H1 (cell line): Measurements from ENCODE around the gene MAML3. TPM values are rescaled to one million over a fixed set of nuclear protein-coding genes. Genes with fewer than 3 reads are reported as not detected.

ENCODE experiments used
- CTCF ChIA-PET: fragments of 300-600 bp; sonication (Branson Sonifier 250); formaldehyde crosslinking; loops from one replicate; lab custom pipeline; 2021; ENCODE audit not compliant: partially characterized antibody; lab: Charles Lee
- POLR2A ChIA-PET: fragments of 300-600 bp; sonication (Branson Sonifier 250); formaldehyde crosslinking; loops from one replicate; lab custom pipeline; 2021; ENCODE audit warnings: inconsistent platforms; ENCODE audit not compliant: partially characterized antibody; lab: Charles Lee
- DNase-seq, 2 experiments: peaks; one replicate each; pipeline versions ENCODE4 v3.0.0 to v3.0.0-alpha.2; 2010 to 2022; ENCODE audit warnings: low spot score in 2 of 2, low read depth in 1 of 2, mixed read lengths in 1 of 2
- FAIRE-seq: peaks from 2 replicates; lab custom pipeline; 2011; peaks lifted over from hg19 to GRCh38; lab: Jason Lieb, UNC
- H2AFZ ChIP-seq: 2 replicates; pipeline ENCODE4 v1.8.1; 2012; ENCODE audit warnings: low read length, inconsistent platforms
- H2AK5ac ChIP-seq: 2 replicates; pipeline ENCODE4 v1.6.1; 2013; ENCODE audit warnings: low read depth, low read length
- H2BK120ac ChIP-seq: replicated peaks from 2 replicates; pipeline ENCODE3; 2013; ENCODE audit warnings: low read depth, low read length, inconsistent platforms
- H2BK12ac ChIP-seq: 2 replicates; pipeline ENCODE4 v1.6.1; 2013; ENCODE audit warnings: low read depth, low read length
- H2BK15ac ChIP-seq: 2 replicates; pipeline ENCODE4 v1.6.1; 2013; ENCODE audit warnings: low read length
- H2BK20ac ChIP-seq: 2 replicates; pipeline ENCODE4 v1.6.1; 2013; ENCODE audit warnings: low read length
- H2BK5ac ChIP-seq: 2 replicates; pipeline ENCODE4 v1.6.1; 2013; ENCODE audit warnings: low read depth, low read length
- H3K14ac ChIP-seq: 2 replicates; pipeline ENCODE4 v1.6.1; 2013; ENCODE audit warnings: inconsistent platforms; ENCODE audit not compliant: insufficient read length
- H3K18ac ChIP-seq: 2 replicates; pipeline ENCODE4 v1.6.1; 2013; ENCODE audit warnings: low read length; ENCODE audit errors: extremely low read depth
- H3K23ac ChIP-seq: 2 replicates; pipeline ENCODE4 v1.6.1; 2013; ENCODE audit warnings: inconsistent platforms; ENCODE audit not compliant: insufficient read length
- H3K23me2 ChIP-seq: 2 replicates; pipeline ENCODE4 v1.6.1; 2013; ENCODE audit warnings: low read depth, low read length
- H3K27ac ChIP-seq: 2 replicates; pipeline ENCODE4 v1.6.1; 2011; ENCODE audit warnings: low read depth, low read length, inconsistent platforms
- H3K27me3 ChIP-seq, 4 experiments: replicated peaks in 1 of 4; 1 replicate in 1 of 4; 2 replicates in 3 of 4; pipeline versions ENCODE4 v1.6.1 to v1.8.1; 2011 to 2013; ENCODE audit warnings: low read length in 3 of 4, mild to moderate bottlenecking in 3 of 4, inconsistent platforms in 2 of 4, mixed read lengths in 2 of 4, moderate library complexity in 1 of 4; ENCODE audit not compliant: control insufficient read depth in 3 of 4, insufficient read depth in 3 of 4; ENCODE audit errors: extremely low read depth in 1 of 4
- H3K36me3 ChIP-seq, 4 experiments: 2 replicates each; pipeline versions ENCODE4 v1.6.1 to v1.8.1; 2011 to 2013; ENCODE audit warnings: mild to moderate bottlenecking in 4 of 4, low read length in 3 of 4, moderate library complexity in 2 of 4, control low read depth in 1 of 4, inconsistent platforms in 1 of 4; ENCODE audit not compliant: insufficient read depth in 4 of 4, control insufficient read depth in 2 of 4
- H3K4ac ChIP-seq: replicated peaks from 2 replicates; pipeline ENCODE3; 2013; ENCODE audit warnings: low read length, low read depth, mixed read lengths, inconsistent platforms; ENCODE audit not compliant: insufficient read length
- H3K4me1 ChIP-seq, 4 experiments: replicated peaks in 1 of 4; 1 replicate in 1 of 4; 2 replicates in 3 of 4; pipeline versions ENCODE4 v1.6.1 to v1.8.1; 2011 to 2013; ENCODE audit warnings: low read length in 3 of 4, inconsistent platforms in 2 of 4, mixed read lengths in 1 of 4; ENCODE audit not compliant: insufficient read depth in 4 of 4, control insufficient read depth in 3 of 4
- H3K4me2 ChIP-seq, 2 experiments: 2 replicates each; pipeline versions ENCODE4 v1.6.1 to v1.8.1; 2011 to 2013; ENCODE audit warnings: low read depth in 2 of 2, low read length in 2 of 2, control low read depth in 1 of 2, inconsistent platforms in 1 of 2, mild to moderate bottlenecking in 1 of 2; ENCODE audit not compliant: insufficient read depth in 1 of 2
- H3K4me3 ChIP-seq, 4 experiments: fragments of 200-600, 300-600 bp in 1 of 4; sonication (generic), shearing (Covaris generic), sonication (Bioruptor Twin) in 1 of 4; 2 replicates each; pipeline versions ENCODE4 v1.5.1 to v1.8.1; 2011 to 2016; ENCODE audit warnings: low read length in 4 of 4, low read depth in 3 of 4, control low read depth in 2 of 4, inconsistent platforms in 2 of 4, mild to moderate bottlenecking in 2 of 4, mixed read lengths in 1 of 4, moderate library complexity in 1 of 4; ENCODE audit not compliant: insufficient read depth in 2 of 4; ENCODE audit errors: extremely low read depth in 1 of 4
- H3K56ac ChIP-seq: replicated peaks from 2 replicates; pipeline ENCODE3; 2013; ENCODE audit warnings: low read depth, mild to moderate bottlenecking, mixed read lengths, low read length, inconsistent platforms; ENCODE audit not compliant: insufficient read length
- H3K79me1 ChIP-seq: 2 replicates; pipeline ENCODE4 v1.6.1; 2013; ENCODE audit warnings: low read depth, low read length, control low read depth
- H3K79me2 ChIP-seq, 2 experiments: 2 replicates each; pipeline versions ENCODE4 v1.6.1 to v1.8.1; 2012 to 2013; ENCODE audit warnings: low read length in 2 of 2, mild to moderate bottlenecking in 2 of 2, inconsistent platforms in 1 of 2; ENCODE audit not compliant: insufficient read depth in 2 of 2, control insufficient read depth in 1 of 2
- H3K9ac ChIP-seq, 4 experiments: replicated peaks in 1 of 4; 1 replicate in 1 of 4; 2 replicates in 3 of 4; pipeline versions ENCODE4 v1.6.1 to v1.8.1; 2011 to 2013; ENCODE audit warnings: low read depth in 3 of 4, low read length in 3 of 4, control low read depth in 2 of 4, mild to moderate bottlenecking in 2 of 4, moderate library complexity in 2 of 4, inconsistent platforms in 1 of 4; ENCODE audit errors: extremely low read depth in 1 of 4
- H3K9me3 ChIP-seq, 2 experiments: 2 replicates each; pipeline versions ENCODE4 v1.6.1 to v1.8.1; 2012 to 2013; ENCODE audit warnings: mild to moderate bottlenecking in 2 of 2, moderate library complexity in 2 of 2, control low read depth in 1 of 2, inconsistent platforms in 1 of 2, low read depth in 1 of 2, low read length in 1 of 2, mixed read lengths in 1 of 2; ENCODE audit not compliant: insufficient read depth in 2 of 2
- H4K20me1 ChIP-seq, 2 experiments: replicated peaks in 1 of 2; 2 replicates each; pipeline versions ENCODE3 to v1.8.1; 2011 to 2013; ENCODE audit warnings: inconsistent platforms in 2 of 2, low read length in 2 of 2, mild to moderate bottlenecking in 1 of 2; ENCODE audit not compliant: insufficient read depth in 2 of 2, control insufficient read depth in 1 of 2
- H4K5ac ChIP-seq: 2 replicates; pipeline ENCODE4 v1.6.1; 2013; ENCODE audit warnings: low read length, low read depth, mixed read lengths, inconsistent platforms; ENCODE audit not compliant: insufficient read length
- H4K8ac ChIP-seq: 2 replicates; pipeline ENCODE4 v1.8.0; 2013; ENCODE audit warnings: mild to moderate bottlenecking, moderate library complexity, low read length, inconsistent platforms; ENCODE audit not compliant: insufficient read depth; ENCODE audit errors: extremely low read depth
- H4K91ac ChIP-seq: replicated peaks from 2 replicates; pipeline ENCODE3; 2013; ENCODE audit warnings: low read length, mixed read lengths, inconsistent platforms; ENCODE audit not compliant: insufficient read length
- BCL11A ChIP-seq, 2 experiments: IDR thresholded peaks; one replicate each; pipeline ENCODE4 v1.6.1; 2011; ENCODE audit warnings: low read depth in 2 of 2, low read length in 2 of 2, mild to moderate bottlenecking in 2 of 2
- CHD1 ChIP-seq: IDR thresholded peaks from 2 replicates; pipeline ENCODE4 v1.6.1; 2012; ENCODE audit warnings: low read depth, low read length, improper control_type of control experiment
- CHD2 ChIP-seq: IDR thresholded peaks from 2 replicates; pipeline ENCODE4 v1.6.1; 2012; ENCODE audit warnings: low read length, improper control_type of control experiment
- HDAC2 ChIP-seq, 2 experiments: fragments of 300-600 bp in 1 of 2; sonication (generic) in 1 of 2; IDR thresholded peaks; 2 replicates each; pipeline ENCODE4 v1.6.1; 2011 to 2012; ENCODE audit warnings: low read depth in 2 of 2, low read length in 2 of 2, mild to moderate bottlenecking in 2 of 2, moderate library complexity in 2 of 2, borderline replicate concordance in 1 of 2, inconsistent platforms in 1 of 2
- WGBS, 2 experiments: shearing (Covaris generic) in 1 of 2; methylation state at CpG; one replicate each; pipeline versions ENCODE4 v1.1.6 to v1.1.7; 2013 to 2015; ENCODE audit warnings: low lambda C conversion rate in 2 of 2, mixed read lengths in 2 of 2, inconsistent platforms in 1 of 2, low coverage in 1 of 2, missing lambda C conversion rate in 1 of 2; ENCODE audit not compliant: insufficient replicate concordance in 2 of 2, insufficient coverage in 1 of 2, insufficient read length in 1 of 2; ENCODE audit errors: extremely low coverage in 1 of 2, missing lambda C conversion rate in 1 of 2; 5-methylcytosine and 5-hydroxymethylcytosine counted together
- polyA plus RNA-seq, 7 experiments: library from polyadenylated mRNA; depleted of rRNA in 3 of 7; stranded (reverse) in 5 of 7; unstranded in 2 of 7; fragments of >200 nt in 5 of 7; fragments of 200-250 nt in 2 of 7; gene quantifications; 1 replicate in 5 of 7; 2 replicates in 1 of 7; 4 replicates in 1 of 7; pipeline versions ENCODE4 v1.2.1 to v1.2.3, GENCODE V29; 2011 to 2013; ENCODE audit warnings: missing spikeins in 2 of 7, mixed read lengths in 2 of 7
- total RNA-seq: library from RNA; stranded (reverse); fragmentation: NEBNext Ultra II Directional; extraction: Animal tissue kit (Norgen Biotek cat#: 25700); gene quantifications from 2 replicates; pipeline ENCODE4 v1.2.1, GENCODE V29; 2021

Gene MAML3
- total and polyA plus RNA-seq, 2 of the 8 experiments (the other 6 are each of a cell fraction or from before 2014, with no cell fraction given) = 2.1 to 5.7 TPM

DNA sequence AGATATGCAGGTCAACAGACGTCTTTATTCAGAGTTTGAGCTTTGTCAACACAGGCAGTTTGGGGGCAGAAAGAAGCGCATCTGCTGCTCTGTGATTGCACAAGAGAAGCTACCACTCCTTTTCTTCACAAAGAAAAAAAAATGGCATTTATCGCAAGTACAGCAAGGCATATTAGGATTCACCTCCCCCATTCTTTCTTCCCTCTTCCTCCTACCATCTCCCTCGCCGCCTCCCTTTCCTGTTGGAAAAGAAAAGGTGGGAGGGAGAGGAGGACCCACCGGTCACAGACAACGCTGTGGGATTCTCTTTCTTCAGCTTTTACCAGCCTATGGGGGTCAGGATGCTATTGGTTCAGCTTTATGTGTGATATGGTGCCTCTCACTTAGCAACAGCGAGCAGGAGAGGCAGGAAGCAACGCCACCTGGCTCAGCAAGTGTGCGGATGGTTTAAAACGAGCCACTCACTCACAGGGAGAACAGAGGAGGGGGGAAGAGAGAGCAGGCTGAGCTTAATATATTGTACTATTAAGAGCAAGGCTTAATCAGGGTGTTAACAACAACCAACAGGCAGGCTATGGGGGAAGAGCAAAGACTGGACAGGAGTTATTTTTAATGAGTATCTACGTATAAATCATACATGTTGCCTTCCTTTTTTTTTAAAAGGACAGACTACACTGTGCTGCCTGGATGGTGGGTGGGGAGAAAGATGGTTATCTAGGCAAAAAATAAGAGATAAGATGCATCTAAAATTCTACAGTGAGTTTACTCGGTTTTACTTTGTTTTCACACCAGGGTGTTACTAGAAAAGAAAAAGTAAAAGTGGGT is 104.7 kb downstream of the MAML3 start:
- Histone ChIP-seq H3K79me2 (no peaks in the 10 kb centered on the region), H4K8ac (no peak overlapping the region), H2BK5ac (peak overlapping the region; percentile 79), H2AK5ac (no peak overlapping the region), H3K4ac (no peak overlapping the region), H3K27ac (peak overlapping the region; percentile 40; the same call in 1 of the 2 replicates), H3K9ac (peak overlapping the region in 3 of 4 experiments; percentile 45 to 52 (median 47); a peak in 5 of 7 replicates), H4K5ac (peak overlapping the region; percentile 20), H3K56ac (peak overlapping the region; percentile 1), H3K27me3 (no peaks in the 10 kb centered on the region), H2BK15ac (no peak overlapping the region), H3K4me1 (peaks cover 11 to 37% (median 12%) of the 10 kb centered on the region in 4 experiments), H2BK120ac (peak overlapping the region; percentile 6), H3K4me2 (peak overlapping the region; percentile 53 to 62), H3K14ac (no peak overlapping the region), H3K23ac (no peak overlapping the region), H3K36me3 (no peaks in the 10 kb centered on the region), H2AFZ (peak overlapping the region; percentile 15; the same call in 1 of the 2 replicates), H2BK20ac (peak overlapping the region; percentile 91), H4K20me1 (no peaks in the 10 kb centered on the region), H2BK12ac (peak overlapping the region; percentile 32; the same call in 1 of the 2 replicates), H3K79me1 (no peaks in the 10 kb centered on the region), H4K91ac (peak overlapping the region; percentile 4), H3K23me2 (no peaks in the 10 kb centered on the region; the same call in 1 of the 2 replicates), H3K9me3 (no peaks in the 10 kb centered on the region), H3K4me3 (peak overlapping the region; percentile 12 to 45 (median 23); a peak in 7 of 8 replicates), H3K18ac (peak overlapping the region; percentile 66)
- DNase-seq (peak in 1 of 2 experiments; percentile 55), FAIRE-seq (peak; percentile 58)
- 6% methylated on average over 13 of the region's 13 CpGs; no CpG with 5 or more reads in 1 of the 2 experiments for WGBS, 2 experiments
- POLR2A ChIA-PET = interaction anchor here (0.7 to 4.0 kb wide), 11 partner anchors 16 to 200 kb away, joined by 3 to 17 read pairs (median 4); no protein-coding TSS in a partner anchor
- CTCF ChIA-PET = interaction anchor here (0.5 to 4.6 kb wide), 40 partner anchors 8 to 392 kb away, joined by 3 to 42 read pairs (median 3); partner anchors contain the start of gene MGST2
- TF ChIP-seq HDAC2 (IDR thresholded peaks at IDR 0.05; ENCODE audit: borderline replicate concordance in 1 of 2, low read depth in 2 of 2, low read length in 2 of 2) (no peak), CHD2 (no peak), CHD1 (no peak), BCL11A (IDR thresholded peaks at IDR 0.05; ENCODE audit: low read depth in 2 of 2, low read length in 2 of 2) (no peak)
